Measurements from ENCODE around the gene TLK2. TPM values are rescaled to one million over a fixed set of nuclear protein-coding genes. Genes with fewer than 3 reads are reported as not detected.

Gene TLK2
- polyA plus RNA-seq, 1 of the 3 experiments (the other 2 are of a cell fraction) = 51.9 TPM

GRCh38 chr17:62587554-62587953, 108.9 kb downstream of the TLK2 start:
- Histone ChIP-seq H3K4me1 (ENCODE audit: control insufficient read depth in 1 of 2, insufficient read depth in 2 of 2, low read depth in 1 of 2, low read length in 1 of 2) (no peaks in the 10 kb centered on the region; a peak in 2 of 4 replicates), H3K4me2 (no peak overlapping the region), H3K4me3 (ENCODE audit: low read depth in 2 of 2, low read length in 1 of 2) (no peak overlapping the region), H3K27me3 (ENCODE audit: insufficient read depth) (no peaks in the 10 kb centered on the region), H2AFZ (ENCODE audit: low read depth) (no peak overlapping the region), H3K9me2 (no peaks in the 10 kb centered on the region), H3K9me3 (no peaks in the 10 kb centered on the region), H3K9ac (no peak overlapping the region), H3K27ac (ENCODE audit: low read depth in 2 of 2, low read length in 1 of 2) (no peak overlapping the region), H3K79me2 (ENCODE audit: insufficient read depth) (peaks cover 38% of the 10 kb centered on the region; the same call in 1 of the 2 replicates), H3F3A (replicated peaks; ENCODE audit: insufficient read depth) (peaks cover 21% of the 10 kb centered on the region), H3K36me3 (replicated peaks in 1 of 2; ENCODE audit: control insufficient read depth in 1 of 2, insufficient read depth in 2 of 2, low read length in 1 of 2) (peaks cover 31 to 75% of the 10 kb centered on the region in 2 experiments), H4K20me1 (ENCODE audit: insufficient read depth) (no peaks in the 10 kb centered on the region)
- TF ChIP-seq RXRA (IDR thresholded peaks at IDR 0.05; ENCODE audit: borderline replicate concordance, low read depth) (no peak), IRF3 (IDR thresholded peaks at IDR 0.05; ENCODE audit: low read depth, low read length) (no peak), RCOR1 (IDR thresholded peaks at IDR 0.05; ENCODE audit: low read length) (no peak), FOSL2 (IDR thresholded peaks at IDR 0.05; ENCODE audit: borderline replicate concordance, low read depth) (no peak), YY1 (IDR thresholded peaks at IDR 0.05; ENCODE audit: low read depth) (no peak)
- TF ChIP-seq, protein P1, sequence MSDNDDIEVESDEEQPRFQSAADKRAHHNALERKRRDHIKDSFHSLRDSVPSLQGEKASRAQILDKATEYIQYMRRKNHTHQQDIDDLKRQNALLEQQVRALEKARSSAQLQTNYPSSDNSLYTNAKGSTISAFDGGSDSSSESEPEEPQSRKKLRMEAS (IDR thresholded peaks at IDR 0.05; ENCODE audit: low read depth) = no peak
- ChIA-PET CTCF (interaction anchor here (0.7 to 0.9 kb wide), 2 partner anchors 10 to 84 kb away, joined by 3 read pairs; no protein-coding TSS in a partner anchor), POLR2A (no interaction called here)
- DNase-seq = no peak
- WGBS (ENCODE audit: low lambda C conversion rate) = 92% methylated on average over 2 of the region's 2 CpGs

GRCh38 chr17:62588109-62588508, 109.5 kb downstream of the TLK2 start:
- WGBS (ENCODE audit: low lambda C conversion rate) = 97% methylated on average over 7 of the region's 7 CpGs
- CTCF ChIA-PET = interaction anchor here (0.7 kb wide), 1 partner anchor 11 kb away, joined by 3 read pairs; no protein-coding TSS in a partner anchor

DNA sequence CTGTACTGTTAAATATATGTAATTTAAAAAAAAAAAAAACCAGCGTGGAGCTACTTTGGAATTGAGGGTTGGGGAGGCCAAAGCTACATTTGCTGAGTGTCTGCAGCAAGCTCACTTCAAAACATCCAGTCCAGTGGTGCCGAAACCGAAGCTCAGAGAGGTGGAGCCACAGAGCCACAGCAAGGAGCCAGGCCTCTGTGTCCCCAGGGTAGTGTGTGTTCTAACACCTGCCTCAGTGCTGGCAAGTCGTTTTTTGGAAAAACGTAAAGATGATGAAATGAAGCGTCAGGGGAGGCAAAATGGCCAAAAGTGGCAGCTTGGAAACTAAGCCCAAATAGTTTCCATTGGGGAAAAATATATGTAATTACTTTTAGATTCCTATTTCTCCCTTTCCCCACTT, 112.7 kb downstream of the TLK2 start:
- no peaks in the 10 kb centered on the region for H3K9me2 ChIP-seq
- H3K27me3 ChIP-seq (ENCODE audit: insufficient read depth) = no peaks in the 10 kb centered on the region
- CTCF ChIA-PET = interaction anchor here (0.8 to 2.7 kb wide), 2 partner anchors 14 to 25 kb away, joined by 3 to 6 read pairs; no protein-coding TSS in a partner anchor
- no peak overlapping the region for H3K27ac ChIP-seq (ENCODE audit: low read depth in 2 of 2, low read length in 1 of 2)
- 86% methylated on average over 6 of the region's 6 CpGs for WGBS (ENCODE audit: low lambda C conversion rate)
- no peak overlapping the region for H3K4me2 ChIP-seq
- H3K9ac ChIP-seq = no peak overlapping the region
- POLR2A ChIA-PET = no interaction called here
- no peak for DNase-seq
- H3K4me1 ChIP-seq (ENCODE audit: control insufficient read depth in 1 of 2, insufficient read depth in 2 of 2, low read depth in 1 of 2, low read length in 1 of 2) = no peaks in the 10 kb centered on the region; a peak in 2 of 4 replicates
- peaks cover 28 to 60% of the 10 kb centered on the region in 2 experiments for H3K36me3 ChIP-seq (replicated peaks in 1 of 2; ENCODE audit: control insufficient read depth in 1 of 2, insufficient read depth in 2 of 2, low read length in 1 of 2)
- 0 out of 2 replicates have a peak, but pooled peaks cover 3% of the 10 kb centered on the region for H3K9me3 ChIP-seq
- peaks cover 20% of the 10 kb centered on the region for H3F3A ChIP-seq (replicated peaks; ENCODE audit: insufficient read depth)
- no peak overlapping the region for H2AFZ ChIP-seq (ENCODE audit: low read depth)
- peaks cover 22% of the 10 kb centered on the region; the same call in 1 of the 2 replicates for H3K79me2 ChIP-seq (ENCODE audit: insufficient read depth)
- H3K4me3 ChIP-seq (ENCODE audit: low read depth in 2 of 2, low read length in 1 of 2) = no peak overlapping the region
- H4K20me1 ChIP-seq (ENCODE audit: insufficient read depth) = no peaks in the 10 kb centered on the region
- TF ChIP-seq NRF1 (IDR thresholded peaks at IDR 0.05; ENCODE audit: low read depth, low read length) (no peak), CHD2 (IDR thresholded peaks at IDR 0.05; ENCODE audit: low read length, partially characterized antibody) (no peak), SMC3 (IDR thresholded peaks at IDR 0.05; ENCODE audit: low read depth, low read length) (no peak), RAD21 (IDR thresholded peaks at IDR 0.05; ENCODE audit: low read length) (no peak), TAF1 (IDR thresholded peaks at IDR 0.05; ENCODE audit: borderline replicate concordance, low read depth, low read length) (no peak), MEF2A (IDR thresholded peaks at IDR 0.05; ENCODE audit: borderline replicate concordance, low read depth) (no peak), TEAD4 (IDR thresholded peaks at IDR 0.05; ENCODE audit: borderline replicate concordance, insufficient read depth) (no peak), FOXJ3 (CRISPR knock-in tag; IDR thresholded peaks at IDR 0.05) (no peak), GABPA (IDR thresholded peaks at IDR 0.05; ENCODE audit: low read depth) (no peak), TCF12 (IDR thresholded peaks at IDR 0.05) (no peak), GATA2 (CRISPR knock-in tag; IDR thresholded peaks at IDR 0.05) (no peak), CTCF (IDR thresholded peaks at IDR 0.05) (no peak), RFX5 (IDR thresholded peaks at IDR 0.05; ENCODE audit: low read length) (no peak)

More at GRCh38 chr17:62588109-62588508, 109.5 kb downstream of the TLK2 start:
- no peak overlapping the region for H3K27ac ChIP-seq (ENCODE audit: low read depth in 2 of 2, low read length in 1 of 2)
- no peaks in the 10 kb centered on the region for H3K9me2 ChIP-seq
- no peaks in the 10 kb centered on the region; a peak in 2 of 4 replicates for H3K4me1 ChIP-seq (ENCODE audit: control insufficient read depth in 1 of 2, insufficient read depth in 2 of 2, low read depth in 1 of 2, low read length in 1 of 2)
- no peak overlapping the region for H2AFZ ChIP-seq (ENCODE audit: low read depth)
- peaks cover 34 to 69% of the 10 kb centered on the region in 2 experiments for H3K36me3 ChIP-seq (replicated peaks in 1 of 2; ENCODE audit: control insufficient read depth in 1 of 2, insufficient read depth in 2 of 2, low read length in 1 of 2)
- H3K9ac ChIP-seq = no peak overlapping the region
- no peak overlapping the region for H3K4me3 ChIP-seq (ENCODE audit: low read depth in 2 of 2, low read length in 1 of 2)
- POLR2A ChIA-PET = no interaction called here
- H3K4me2 ChIP-seq = no peak overlapping the region
- DNase-seq = no peak
- TF ChIP-seq EP300 (IDR thresholded peaks at IDR 0.05; ENCODE audit: borderline replicate concordance in 1 of 2, low read depth in 1 of 2, low read length in 1 of 2) = no peak
- TF ChIP-seq FOXJ3 (CRISPR knock-in tag; IDR thresholded peaks at IDR 0.05) = no peak
- TF ChIP-seq MXI1 (IDR thresholded peaks at IDR 0.05; ENCODE audit: low read depth, low read length) = no peak
- TF ChIP-seq JUND (IDR thresholded peaks at IDR 0.05) = no peak
- no peak for TF ChIP-seq TEAD4 (IDR thresholded peaks at IDR 0.05; ENCODE audit: borderline replicate concordance, insufficient read depth)
- TF ChIP-seq GATA2 (CRISPR knock-in tag; IDR thresholded peaks at IDR 0.05) = no peak
- no peak for TF ChIP-seq POLR2AphosphoS5 (IDR thresholded peaks at IDR 0.05; ENCODE audit: low read depth, low read length)
- no peak for TF ChIP-seq GABPA (IDR thresholded peaks at IDR 0.05; ENCODE audit: low read depth)
- no peaks in the 10 kb centered on the region for H4K20me1 ChIP-seq (ENCODE audit: insufficient read depth)
- peaks cover 35% of the 10 kb centered on the region; the same call in 1 of the 2 replicates for H3K79me2 ChIP-seq (ENCODE audit: insufficient read depth)
- H3F3A ChIP-seq (replicated peaks; ENCODE audit: insufficient read depth) = peaks cover 21% of the 10 kb centered on the region
- H3K27me3 ChIP-seq (ENCODE audit: insufficient read depth) = no peaks in the 10 kb centered on the region
- no peaks in the 10 kb centered on the region for H3K9me3 ChIP-seq

Data from SK-N-SH (cell line).